Middle frontal gyrus (tissue), 1 donor: ENCODE data around the gene GAS2L3.
"Not testable (repeated sequence)": the region's sequence is repeated elsewhere in the genome, so short reads cannot be mapped to it uniquely, and the experiment has no call there.

Experiments
- DNase-seq: peaks from one replicate; pipeline ENCODE4 v3.0.0-alpha.2; 2015; ENCODE audit warnings: low spot score; ENCODE audit errors: extremely low spot score

Gene GAS2L3

GRCh38 chr12:100574187-100575074 is 947 bp downstream of the GAS2L3 start:
- no peak for DNase-seq

- no peak for DNase-seq
Measured at GRCh38 chr12:100576331-100577036, 3.0 kb downstream of the GAS2L3 start.

GRCh38 chr12:100578923-100579322 is 5.4 kb downstream of the GAS2L3 start:
- no peak for DNase-seq

- no peak for DNase-seq
Measured at GRCh38 chr12:100579844-100580243, 6.4 kb downstream of the GAS2L3 start.

- no peak for DNase-seq
Measured at GRCh38 chr12:100584256-100584655, 10.8 kb downstream of the GAS2L3 start.

- DNase-seq, result no peak
Measured at GRCh38 chr12:100591979-100592378, 18.5 kb downstream of the GAS2L3 start.

- no peak for DNase-seq
Measured at GRCh38 chr12:100593490-100593889, 20.0 kb downstream of the GAS2L3 start.

GRCh38 chr12:100601626-100602025 is 28.1 kb downstream of the GAS2L3 start:
- no peak for DNase-seq

- not testable (repeated sequence) for DNase-seq
Measured at GRCh38 chr12:100602997-100603396, 29.5 kb downstream of the GAS2L3 start.

GRCh38 chr12:100608776-100609175 is 35.3 kb downstream of the GAS2L3 start:
- no peak for DNase-seq

- DNase-seq, result no peak
Measured at GRCh38 chr12:100610666-100611430, 37.4 kb downstream of the GAS2L3 start.

GRCh38 chr12:100612606-100613005 is 39.1 kb downstream of the GAS2L3 start:
- DNase-seq, result no peak

GRCh38 chr12:100624571-100624970 is 51.1 kb downstream of the GAS2L3 start:
- no peak for DNase-seq

GRCh38 chr12:100632445-100632892 is 59.0 kb downstream of the GAS2L3 start:
- no peak for DNase-seq

- not testable (repeated sequence) for DNase-seq
Measured at GRCh38 chr12:100633082-100633785, 59.8 kb downstream of the GAS2L3 start.

GRCh38 chr12:100643246-100643645 is 69.8 kb downstream of the GAS2L3 start:
- no peak for DNase-seq

- no peak for DNase-seq
Measured at GRCh38 chr12:100646896-100647295, 73.4 kb downstream of the GAS2L3 start.

GRCh38 chr12:100651108-100651507 is 77.6 kb downstream of the GAS2L3 start:
- DNase-seq, result no peak

GRCh38 chr12:100651694-100652093 is 78.2 kb downstream of the GAS2L3 start:
- no peak for DNase-seq

- no peak for DNase-seq
Measured at GRCh38 chr12:100652488-100652887, 79.0 kb downstream of the GAS2L3 start.

- no peak for DNase-seq
Measured at GRCh38 chr12:100656141-100656540, 82.7 kb downstream of the GAS2L3 start.
